Activated CD8-positive, alpha-beta T cell treated with anti-CD3 and anti-CD28 coated beads for 36 hours (primary cell): Measurements from ENCODE around the gene SFXN2. TPM values are rescaled to one million over a fixed set of nuclear protein-coding genes. Genes with fewer than 3 reads are reported as not detected.
"Not testable (repeated sequence)": the region's sequence is repeated elsewhere in the genome, so short reads cannot be mapped to it uniquely, and the experiment has no call there.

Source experiments
- ATAC-seq: fragments of 200-7000 bp; cut with Tn5 transposase; one replicate; pipeline ENCODE4 v1.10.0; 2021; ENCODE audit warnings: mild to moderate bottlenecking, moderate library complexity
- CTCF ChIA-PET: fragments of 350-600 bp; sonication (Branson Sonifier 250); formaldehyde crosslinking; loops from one replicate; lab custom pipeline; 2021; ENCODE audit warnings: antibody characterized with exemption; lab: Charles Lee
- POLR2A ChIA-PET: fragments of 350-600 bp; sonication (Branson Sonifier 250); formaldehyde crosslinking; loops from one replicate; lab custom pipeline; 2021; ENCODE audit warnings: antibody characterized with exemption; lab: Charles Lee
- DNase-seq: peaks from one replicate; pipeline ENCODE4 v3.0.0-alpha.2; 2020
- H3K27ac Mint-ChIP-seq: one replicate; pipeline ENCODE4 v1.8.0; 2021; ENCODE audit warnings: mild to moderate bottlenecking, mixed read lengths
- H3K27me3 Mint-ChIP-seq: one replicate; pipeline ENCODE4 v1.8.0; 2021; ENCODE audit warnings: mixed read lengths
- H3K36me3 Mint-ChIP-seq: one replicate; pipeline ENCODE4 v1.8.0; 2021; ENCODE audit warnings: low read depth, mixed read lengths
- H3K4me1 Mint-ChIP-seq: one replicate; pipeline ENCODE4 v1.8.0; 2021; ENCODE audit warnings: low read depth, mixed read lengths
- H3K4me3 Mint-ChIP-seq: one replicate; pipeline ENCODE4 v1.8.0; 2021; ENCODE audit warnings: mild to moderate bottlenecking, moderate library complexity, mixed read lengths
- H3K9me3 Mint-ChIP-seq: one replicate; pipeline ENCODE4 v1.8.0; 2021; ENCODE audit warnings: mixed read lengths
- intact Hi-C: fragments of 100-400 bp; cut with micrococcal nuclease; formaldehyde crosslinking; loops from one replicate; pipeline ENCODE4 v1.10.0; 2022
- total RNA-seq, 2 experiments: library from RNA; stranded (reverse); gene quantifications; one replicate each; pipeline ENCODE4 v1.2.3, GENCODE V29; 2021
- TF ChIP-seq, protein P1 (sequence below): fragments of 200-600 bp; IDR thresholded peaks from one replicate; pipeline ENCODE4 v1.8.0; 2022; ENCODE audit warnings: antibody characterized with exemption, mild to moderate bottlenecking

The SFXN2 gene
- total RNA-seq, 2 experiments from 2014 or later: 12.8 to 16.3 TPM

DNA sequence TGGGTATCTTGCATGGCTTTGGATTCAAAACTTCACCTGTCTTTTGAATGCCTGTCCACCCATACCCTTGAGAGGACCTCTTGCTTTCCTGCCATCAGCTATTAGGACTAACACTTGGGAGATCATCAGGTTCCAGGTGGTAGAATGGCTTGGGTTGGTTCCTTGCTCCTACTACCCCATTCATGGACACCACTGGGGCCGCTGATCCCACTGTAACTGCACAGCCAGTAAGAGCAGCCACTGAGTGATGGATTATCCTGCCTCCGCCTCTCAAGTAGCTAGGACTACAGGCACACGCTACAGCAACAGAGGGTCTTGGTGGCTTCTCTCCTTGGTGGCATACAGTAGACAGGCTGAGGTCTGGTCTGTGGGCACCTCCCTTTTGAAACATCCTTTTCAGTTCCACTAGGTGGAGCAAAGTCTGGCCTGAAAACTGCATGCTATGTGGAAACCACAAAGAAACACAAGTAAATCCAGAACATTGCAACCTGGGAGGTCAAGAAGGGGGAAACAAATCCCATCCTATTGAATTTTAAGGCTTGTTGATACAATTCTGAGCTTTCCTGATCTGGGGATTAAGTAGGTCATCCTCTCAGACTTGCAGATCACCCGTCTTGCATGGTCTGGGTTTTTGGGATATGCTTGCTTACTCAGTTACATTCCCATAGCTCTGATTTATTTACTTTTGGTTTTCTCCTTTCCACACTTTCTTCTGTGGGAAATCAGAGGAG lies 38.7 kb downstream of the SFXN2 start:
- DNase-seq: peak; percentile 34
- H3K9me3 Mint-ChIP-seq: no peaks in the 10 kb centered on the region
- peaks cover 48% of the 10 kb centered on the region for H3K4me1 Mint-ChIP-seq
- TF ChIP-seq, protein P1, sequence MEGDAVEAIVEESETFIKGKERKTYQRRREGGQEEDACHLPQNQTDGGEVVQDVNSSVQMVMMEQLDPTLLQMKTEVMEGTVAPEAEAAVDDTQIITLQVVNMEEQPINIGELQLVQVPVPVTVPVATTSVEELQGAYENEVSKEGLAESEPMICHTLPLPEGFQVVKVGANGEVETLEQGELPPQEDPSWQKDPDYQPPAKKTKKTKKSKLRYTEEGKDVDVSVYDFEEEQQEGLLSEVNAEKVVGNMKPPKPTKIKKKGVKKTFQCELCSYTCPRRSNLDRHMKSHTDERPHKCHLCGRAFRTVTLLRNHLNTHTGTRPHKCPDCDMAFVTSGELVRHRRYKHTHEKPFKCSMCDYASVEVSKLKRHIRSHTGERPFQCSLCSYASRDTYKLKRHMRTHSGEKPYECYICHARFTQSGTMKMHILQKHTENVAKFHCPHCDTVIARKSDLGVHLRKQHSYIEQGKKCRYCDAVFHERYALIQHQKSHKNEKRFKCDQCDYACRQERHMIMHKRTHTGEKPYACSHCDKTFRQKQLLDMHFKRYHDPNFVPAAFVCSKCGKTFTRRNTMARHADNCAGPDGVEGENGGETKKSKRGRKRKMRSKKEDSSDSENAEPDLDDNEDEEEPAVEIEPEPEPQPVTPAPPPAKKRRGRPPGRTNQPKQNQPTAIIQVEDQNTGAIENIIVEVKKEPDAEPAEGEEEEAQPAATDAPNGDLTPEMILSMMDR: peak; percentile 50
- no peaks in the 10 kb centered on the region for H3K27me3 Mint-ChIP-seq
- CTCF ChIA-PET: interaction anchor here (0.7 to 4.1 kb wide), 22 partner anchors 10 to 155 kb away, joined by 3 to 34 read pairs (median 4); partner anchors contain the start of gene WBP1L
- POLR2A ChIA-PET: interaction anchor here (0.6 to 2.1 kb wide), 6 partner anchors 8 to 65 kb away, joined by 3 to 8 read pairs (median 3); partner anchors contain the start of gene WBP1L
- peak; percentile 76 for ATAC-seq
- intact Hi-C loops: no loop called here
- no peak overlapping the region for H3K27ac Mint-ChIP-seq
- peaks cover 10% of the 10 kb centered on the region for H3K36me3 Mint-ChIP-seq
- no peak overlapping the region for H3K4me3 Mint-ChIP-seq

DNA sequence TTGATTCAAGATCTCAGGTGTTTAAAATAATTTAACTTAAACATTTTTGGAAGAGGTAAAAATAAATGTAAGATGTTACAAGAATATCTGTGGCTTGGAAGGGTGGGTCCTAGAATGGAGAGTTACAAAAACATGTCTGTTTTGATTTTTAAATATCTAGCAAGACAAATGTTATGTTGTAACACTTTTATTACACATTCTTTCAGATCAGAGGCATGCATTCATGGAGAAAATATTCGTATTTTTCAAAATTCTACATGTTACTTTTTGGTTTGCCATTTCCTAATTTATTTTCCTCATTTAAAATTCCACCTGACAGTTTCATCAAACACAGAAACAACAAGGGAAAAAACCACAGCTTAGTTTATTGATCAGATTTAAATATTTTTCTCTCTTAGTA lies 39.3 kb downstream of the SFXN2 start:
- CTCF ChIA-PET: interaction anchor here (0.9 to 4.1 kb wide), 18 partner anchors 10 to 148 kb away, joined by 3 to 34 read pairs (median 4); partner anchors contain the start of gene WBP1L
- Mint-ChIP-seq H3K4me3 (no peak overlapping the region), H3K27me3 (no peaks in the 10 kb centered on the region), H3K9me3 (no peaks in the 10 kb centered on the region), H3K27ac (no peak overlapping the region), H3K4me1 (peaks cover 48% of the 10 kb centered on the region), H3K36me3 (peaks cover 10% of the 10 kb centered on the region)
- POLR2A ChIA-PET: interaction anchor here (1.3 to 1.5 kb wide), 2 partner anchors 9 to 64 kb away, joined by 3 to 4 read pairs; no protein-coding TSS in a partner anchor
- DNase-seq: no peak
- TF ChIP-seq, protein P1: no peak
- no peak for ATAC-seq
- intact Hi-C loops: no loop called here

DNA sequence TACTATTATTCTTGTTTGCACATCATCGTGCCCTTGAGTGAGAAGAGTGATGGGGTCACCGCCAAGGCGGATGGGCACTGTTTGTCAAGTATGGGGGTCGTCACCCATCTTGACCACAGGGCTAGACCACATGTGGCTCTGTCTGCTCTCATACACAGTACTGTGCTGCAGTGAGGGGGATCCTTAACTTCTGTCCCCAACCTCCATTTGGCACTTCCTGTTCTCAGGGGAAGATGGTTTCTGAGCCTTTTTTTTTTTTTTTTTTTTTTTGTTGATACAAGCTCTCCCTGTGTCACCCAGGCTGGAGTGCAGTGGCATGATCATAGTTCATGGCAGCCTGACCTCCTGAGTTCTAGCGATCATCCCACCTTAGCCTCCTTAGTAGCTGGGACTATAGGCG lies 42.9 kb downstream of the SFXN2 start:
- Mint-ChIP-seq H3K27ac (no peak overlapping the region), H3K27me3 (no peaks in the 10 kb centered on the region), H3K4me1 (peaks cover 39% of the 10 kb centered on the region), H3K9me3 (peaks cover 2% of the 10 kb centered on the region), H3K36me3 (peaks cover 14% of the 10 kb centered on the region), H3K4me3 (no peak overlapping the region)
- ChIA-PET POLR2A (no interaction called here), CTCF (no interaction called here)
- TF ChIP-seq, protein P1: no peak
- DNase-seq: no peak
- intact Hi-C loops: no loop called here
- ATAC-seq: no peak

DNA sequence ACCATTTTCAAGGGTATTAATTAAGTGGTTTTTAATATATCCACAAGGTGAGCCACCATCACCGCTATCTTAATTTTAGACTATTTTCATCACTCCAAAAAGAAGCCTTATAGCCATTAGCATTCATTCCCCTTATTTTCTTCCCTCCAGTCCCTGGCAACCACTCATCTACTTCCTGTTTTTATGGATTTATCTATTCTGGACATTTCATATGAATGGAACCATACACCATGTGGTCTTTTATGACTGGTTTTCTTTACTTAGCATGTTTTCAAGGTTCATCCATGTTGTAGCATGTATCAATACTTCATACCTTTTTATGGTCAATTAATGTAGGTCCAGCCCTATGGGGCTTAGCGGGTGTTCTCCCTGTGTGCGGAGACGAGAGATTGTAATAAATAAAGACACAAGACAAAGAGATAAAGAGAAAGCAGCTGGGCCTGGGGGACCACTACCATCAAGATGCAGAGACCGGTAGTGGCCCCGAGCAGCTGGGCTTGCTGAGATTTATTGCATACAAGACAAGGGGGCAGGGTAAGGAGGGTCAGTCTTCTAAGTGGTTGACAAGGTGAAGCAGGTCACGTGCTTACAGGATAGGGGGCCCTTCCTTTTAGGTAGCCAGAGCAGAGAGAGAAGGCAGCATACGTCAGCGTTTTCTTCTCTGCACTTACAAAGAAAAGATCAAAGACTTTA lies 44.0 kb downstream of the SFXN2 start:
- Mint-ChIP-seq H3K36me3 (peaks cover 14% of the 10 kb centered on the region), H3K9me3 (peaks cover 2% of the 10 kb centered on the region), H3K4me1 (peaks cover 31% of the 10 kb centered on the region), H3K27me3 (no peaks in the 10 kb centered on the region), H3K27ac (no peak overlapping the region), H3K4me3 (no peak overlapping the region)
- CTCF ChIA-PET: no interaction called here
- TF ChIP-seq, protein P1: no peak
- POLR2A ChIA-PET: no interaction called here
- no peak for ATAC-seq
- DNase-seq: peak; percentile 27
- intact Hi-C loops: no loop called here

DNA sequence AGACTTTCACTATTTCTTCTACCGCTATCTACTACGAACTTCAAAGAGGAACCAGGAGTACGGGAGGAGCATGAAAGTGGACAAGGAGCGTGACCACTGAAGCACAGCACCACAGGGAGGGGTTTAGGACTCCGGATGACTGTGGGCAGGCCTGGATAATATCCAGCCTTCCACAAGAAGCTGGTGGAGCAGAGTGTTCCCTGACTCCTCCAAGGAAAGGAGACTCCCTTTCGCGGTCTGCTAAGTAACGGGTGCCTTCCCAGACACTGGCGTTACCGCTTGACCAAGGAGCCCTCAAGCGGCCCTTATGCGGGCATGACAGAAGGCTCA lies 44.5 kb downstream of the SFXN2 start:
- POLR2A ChIA-PET, DNase-seq, H3K9me3 Mint-ChIP-seq, H3K4me3 Mint-ChIP-seq, H3K27me3 Mint-ChIP-seq, intact Hi-C loops, ATAC-seq: not testable (repeated sequence)
- CTCF ChIA-PET: interaction anchor here (0.6 kb wide), 1 partner anchor 44 kb away, joined by 3 read pairs; the partner anchor contains the start of genes ARL3 and SFXN2
- Mint-ChIP-seq H3K4me1 (peaks cover 27% of the 10 kb centered on the region), H3K27ac (peak overlapping the region; percentile 53), H3K36me3 (peaks cover 14% of the 10 kb centered on the region)
